Neural progenitor cell (in vitro differentiated cells): Measurements from ENCODE around the gene IQGAP1. TPM values are rescaled to one million over a fixed set of nuclear protein-coding genes. Genes with fewer than 3 reads are reported as not detected.
A peak's percentile ranks its signal among the peaks of the same experiment; 100 is the strongest.

Experiments used
- DNase-seq: peaks from one replicate; pipeline ENCODE4 v3.0.0-alpha.2; 2016; ENCODE audit warnings: low spot score
- H2AFZ ChIP-seq: fragments of 200-600 bp; sonication (generic); replicated peaks from 2 replicates; pipeline ENCODE4 v1.6.1; 2016; ENCODE audit warnings: antibody characterized with exemption
- H3F3A ChIP-seq: fragments of 200-600 bp; sonication (generic); 2 replicates; pipeline ENCODE4 v1.6.1; 2016; ENCODE audit warnings: antibody characterized with exemption, low read depth
- H3K27ac ChIP-seq: fragments of 200-600 bp; sonication (generic); 2 replicates; pipeline ENCODE4 v1.5.1; 2016; ENCODE audit warnings: mild to moderate bottlenecking
- H3K27me3 ChIP-seq: fragments of 200-600 bp; sonication (generic); 2 replicates; pipeline ENCODE4 v1.6.1; 2016; ENCODE audit warnings: mild to moderate bottlenecking, moderate library complexity
- H3K36me3 ChIP-seq: fragments of 200-600 bp; sonication (generic); 2 replicates; pipeline ENCODE4 v1.5.1; 2016
- H3K4me1 ChIP-seq: fragments of 200-600 bp; sonication (generic); 2 replicates; pipeline ENCODE4 v1.6.1; 2016; ENCODE audit warnings: mixed run types
- H3K4me2 ChIP-seq: fragments of 200-600 bp; sonication (generic); 2 replicates; pipeline ENCODE4 v1.6.1; 2016
- H3K4me3 ChIP-seq: fragments of 200-600 bp; sonication (generic); 2 replicates; pipeline ENCODE4 v1.5.1; 2016
- H3K79me2 ChIP-seq: fragments of 200-600 bp; sonication (generic); 2 replicates; pipeline ENCODE4 v1.6.1; 2016; ENCODE audit warnings: low read depth
- H3K9ac ChIP-seq: fragments of 200-600 bp; sonication (generic); 2 replicates; pipeline ENCODE4 v1.6.1; 2016
- H3K9me3 ChIP-seq: fragments of 200-600 bp; sonication (generic); 2 replicates; pipeline ENCODE4 v1.5.1; 2016; ENCODE audit warnings: low read depth
- H4K20me1 ChIP-seq: fragments of 200-600 bp; sonication (generic); 2 replicates; pipeline ENCODE4 v1.6.1; 2016; ENCODE audit warnings: low read depth
- H3K27ac Mint-ChIP-seq: 3 replicates; pipeline ENCODE4 v1.8.0; 2021; ENCODE audit warnings: mixed read lengths
- H3K27me3 Mint-ChIP-seq: 2 replicates; pipeline ENCODE4 v1.8.0; 2022; ENCODE audit warnings: low read depth, mild to moderate bottlenecking, inconsistent platforms, moderate library complexity, mixed read lengths; ENCODE audit not compliant: insufficient read depth
- H3K36me3 Mint-ChIP-seq: 3 replicates; pipeline ENCODE4 v1.8.0; 2021; ENCODE audit warnings: mixed read lengths
- H3K4me1 Mint-ChIP-seq: 3 replicates; pipeline ENCODE4 v1.8.0; 2021; ENCODE audit warnings: mixed read lengths
- H3K4me3 Mint-ChIP-seq: 3 replicates; pipeline ENCODE4 v1.8.0; 2021; ENCODE audit warnings: mild to moderate bottlenecking, moderate library complexity, mixed read lengths
- H3K9me3 Mint-ChIP-seq: 3 replicates; pipeline ENCODE4 v1.8.0; 2020; ENCODE audit warnings: mixed read lengths
- CTCF ChIP-seq: fragments of 200-600 bp; sonication (generic); IDR thresholded peaks from 2 replicates; pipeline ENCODE4 v1.5.1; 2017; ENCODE audit warnings: antibody characterized with exemption, mild to moderate bottlenecking
- EZH2 ChIP-seq: fragments of 200-600 bp; sonication (generic); IDR thresholded peaks from 2 replicates; pipeline ENCODE4 v1.6.1; 2017; ENCODE audit warnings: antibody characterized with exemption, mild to moderate bottlenecking, moderate library complexity
- EZH2phosphoT487 ChIP-seq: fragments of 200-600 bp; sonication (generic); IDR thresholded peaks from 2 replicates; pipeline ENCODE4 v1.6.1; 2017; ENCODE audit warnings: antibody characterized with exemption
- total RNA-seq: library from RNA; depleted of rRNA; stranded (reverse); fragments of >200 nt; gene quantifications from 2 replicates; pipeline ENCODE4 v1.2.3, GENCODE V29; 2015; ENCODE audit warnings: low replicate concordance

The IQGAP1 gene
- total RNA-seq, 1 donor from 2014 or later: 44.8 TPM

GRCh38 chr15:90388462-90389380, 679 bp downstream of the IQGAP1 start:
- DNase-seq: peak; percentile 73
- TF ChIP-seq EZH2phosphoT487: no peak
- peak; percentile 11 for TF ChIP-seq CTCF
- TF ChIP-seq EZH2: no peak
- peaks cover 9% of the 10 kb centered on the region for H3K36me3 Mint-ChIP-seq

GRCh38 chr15:90389513-90389912, 1.5 kb downstream of the IQGAP1 start:
- no peaks in the 10 kb centered on the region for H3K9me3 Mint-ChIP-seq
- Histone ChIP-seq H3K4me1 (peaks cover 17% of the 10 kb centered on the region), H2AFZ (no peak overlapping the region), H3K27ac (no peak overlapping the region), H3K9ac (no peak overlapping the region), H4K20me1 (no peaks in the 10 kb centered on the region), H3F3A (peaks cover 24% of the 10 kb centered on the region), H3K27me3 (no peaks in the 10 kb centered on the region), H3K79me2 (peaks cover 26% of the 10 kb centered on the region), H3K4me2 (peak overlapping the region; percentile 80), H3K36me3 (no peaks in the 10 kb centered on the region), H3K9me3 (no peaks in the 10 kb centered on the region), H3K4me3 (no peak overlapping the region)
- peaks cover 16% of the 10 kb centered on the region for H3K4me1 Mint-ChIP-seq
- peaks cover 2% of the 10 kb centered on the region for H3K27me3 Mint-ChIP-seq
- TF ChIP-seq EZH2phosphoT487 (no peak), EZH2 (no peak), CTCF (no peak)
- H3K27ac Mint-ChIP-seq: no peak overlapping the region
- peak overlapping the region; percentile 90 for H3K4me3 Mint-ChIP-seq
- H3K36me3 Mint-ChIP-seq: peaks cover 10% of the 10 kb centered on the region
- no peak for DNase-seq

More at GRCh38 chr15:90388462-90389380, 679 bp downstream of the IQGAP1 start:
- peaks cover 16% of the 10 kb centered on the region for H3K4me1 Mint-ChIP-seq
- peak overlapping the region; percentile 80 for H3K4me3 ChIP-seq
- H3K27me3 ChIP-seq: no peaks in the 10 kb centered on the region
- peak overlapping the region; percentile 90 for H3K4me3 Mint-ChIP-seq
- peak overlapping the region; percentile 80 for H2AFZ ChIP-seq
- no peaks in the 10 kb centered on the region for H3K9me3 ChIP-seq
- no peak overlapping the region for H3K9ac ChIP-seq
- H3K4me1 ChIP-seq: peaks cover 17% of the 10 kb centered on the region
- peak overlapping the region; percentile 80 for H3K4me2 ChIP-seq
- H3K27me3 Mint-ChIP-seq: peaks cover 2% of the 10 kb centered on the region
- no peak overlapping the region for H3K27ac ChIP-seq
- H3K9me3 Mint-ChIP-seq: no peaks in the 10 kb centered on the region
- H3F3A ChIP-seq: peaks cover 21% of the 10 kb centered on the region
- peaks cover 19% of the 10 kb centered on the region for H3K79me2 ChIP-seq
- no peaks in the 10 kb centered on the region for H3K36me3 ChIP-seq
- no peak overlapping the region for H3K27ac Mint-ChIP-seq
- no peaks in the 10 kb centered on the region for H4K20me1 ChIP-seq

- no peaks in the 10 kb centered on the region for H3K27me3 Mint-ChIP-seq
- Histone ChIP-seq H3K4me3 (no peak overlapping the region), H4K20me1 (no peaks in the 10 kb centered on the region), H3K9me3 (no peaks in the 10 kb centered on the region), H3K4me1 (peaks cover 17% of the 10 kb centered on the region), H3K27ac (no peak overlapping the region), H3F3A (peaks cover 18% of the 10 kb centered on the region), H3K4me2 (no peak overlapping the region), H3K9ac (no peak overlapping the region), H3K79me2 (peaks cover 56% of the 10 kb centered on the region), H3K36me3 (no peaks in the 10 kb centered on the region), H3K27me3 (no peaks in the 10 kb centered on the region), H2AFZ (no peak overlapping the region)
- no peak overlapping the region for H3K4me3 Mint-ChIP-seq
- H3K27ac Mint-ChIP-seq: no peak overlapping the region
- no peak for TF ChIP-seq EZH2phosphoT487
- no peak for TF ChIP-seq CTCF
- no peak for TF ChIP-seq EZH2
- H3K4me1 Mint-ChIP-seq: peaks cover 17% of the 10 kb centered on the region
- H3K9me3 Mint-ChIP-seq: no peaks in the 10 kb centered on the region
- H3K36me3 Mint-ChIP-seq: peaks cover 16% of the 10 kb centered on the region
- no peak for DNase-seq
Observed at GRCh38 chr15:90393040-90393439, 5.0 kb downstream of the IQGAP1 start.
